Ishikawa (cell line): ENCODE data around the gene FAM107A.

ENCODE experiments used
- CEBPB ChIP-seq: IDR thresholded peaks from 2 replicates; pipeline ENCODE4 v1.6.1; 2012
- CREB1 ChIP-seq: IDR thresholded peaks from 2 replicates; pipeline ENCODE4 v1.6.1; 2012; ENCODE audit warnings: low read depth
- EGR1 ChIP-seq: IDR thresholded peaks from 2 replicates; pipeline ENCODE4 v1.6.1; 2012
- EP300 ChIP-seq: IDR thresholded peaks from 2 replicates; pipeline ENCODE4 v1.6.1; 2012; ENCODE audit warnings: borderline replicate concordance
- FOXM1 ChIP-seq: IDR thresholded peaks from 2 replicates; pipeline ENCODE4 v1.6.1; 2012; ENCODE audit warnings: low read depth, borderline replicate concordance
- MAX ChIP-seq: IDR thresholded peaks from 2 replicates; pipeline ENCODE4 v1.6.1; 2012
- NFIC ChIP-seq: IDR thresholded peaks from 2 replicates; pipeline ENCODE4 v1.6.1; 2012
- RAD21 ChIP-seq: IDR thresholded peaks from 2 replicates; pipeline ENCODE4 v1.6.1; 2012; ENCODE audit warnings: low read depth
- TAF1 ChIP-seq: IDR thresholded peaks from 2 replicates; pipeline ENCODE4 v1.6.1; 2012; ENCODE audit warnings: low read depth, mild to moderate bottlenecking
- TCF12 ChIP-seq: IDR thresholded peaks from 2 replicates; pipeline ENCODE4 v1.6.1; 2012; ENCODE audit warnings: low read depth
- TEAD4 ChIP-seq: IDR thresholded peaks from 2 replicates; pipeline ENCODE4 v1.6.1; 2012
- USF1 ChIP-seq: IDR thresholded peaks from 2 replicates; pipeline ENCODE4 v1.6.1; 2012
- YY1 ChIP-seq: IDR thresholded peaks from 2 replicates; pipeline ENCODE4 v1.6.1; 2012; ENCODE audit warnings: low read depth
- ZBTB7A ChIP-seq: IDR thresholded peaks from 2 replicates; pipeline ENCODE4 v1.6.1; 2012; ENCODE audit warnings: low read depth
- TF ChIP-seq, protein P1 (sequence below): IDR thresholded peaks from 2 replicates; pipeline ENCODE4 v1.6.1; 2012; ENCODE audit warnings: low read depth, mild to moderate bottlenecking

The FAM107A gene

DNA sequence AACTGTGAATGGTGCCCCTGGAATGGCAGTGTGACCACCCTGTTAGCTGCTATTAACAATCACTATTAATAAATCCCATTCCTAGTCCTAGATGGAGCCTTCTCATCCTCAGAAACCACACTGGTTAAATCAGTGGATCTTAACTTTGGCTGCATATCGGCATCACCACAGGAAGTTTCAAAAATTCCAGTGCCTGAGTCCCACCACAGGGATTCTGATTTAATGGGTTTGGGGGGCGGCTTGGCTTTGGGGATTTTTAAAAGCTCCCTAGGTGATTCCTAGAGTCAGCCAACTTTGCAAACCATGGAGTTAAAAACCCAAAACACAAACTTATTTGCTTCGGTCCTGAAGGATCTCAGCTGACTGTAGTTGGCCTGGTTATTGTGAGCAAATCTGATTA lies 3.1 kb downstream of the FAM107A start:
- TF ChIP-seq EGR1 (no peak), YY1 (no peak), TEAD4 (no peak), FOXM1 (no peak), ZBTB7A (no peak), USF1 (no peak), MAX (no peak), EP300 (no peak), RAD21 (no peak), CREB1 (no peak), TCF12 (no peak), TAF1 (no peak), NFIC (no peak)
- TF ChIP-seq, protein P1, sequence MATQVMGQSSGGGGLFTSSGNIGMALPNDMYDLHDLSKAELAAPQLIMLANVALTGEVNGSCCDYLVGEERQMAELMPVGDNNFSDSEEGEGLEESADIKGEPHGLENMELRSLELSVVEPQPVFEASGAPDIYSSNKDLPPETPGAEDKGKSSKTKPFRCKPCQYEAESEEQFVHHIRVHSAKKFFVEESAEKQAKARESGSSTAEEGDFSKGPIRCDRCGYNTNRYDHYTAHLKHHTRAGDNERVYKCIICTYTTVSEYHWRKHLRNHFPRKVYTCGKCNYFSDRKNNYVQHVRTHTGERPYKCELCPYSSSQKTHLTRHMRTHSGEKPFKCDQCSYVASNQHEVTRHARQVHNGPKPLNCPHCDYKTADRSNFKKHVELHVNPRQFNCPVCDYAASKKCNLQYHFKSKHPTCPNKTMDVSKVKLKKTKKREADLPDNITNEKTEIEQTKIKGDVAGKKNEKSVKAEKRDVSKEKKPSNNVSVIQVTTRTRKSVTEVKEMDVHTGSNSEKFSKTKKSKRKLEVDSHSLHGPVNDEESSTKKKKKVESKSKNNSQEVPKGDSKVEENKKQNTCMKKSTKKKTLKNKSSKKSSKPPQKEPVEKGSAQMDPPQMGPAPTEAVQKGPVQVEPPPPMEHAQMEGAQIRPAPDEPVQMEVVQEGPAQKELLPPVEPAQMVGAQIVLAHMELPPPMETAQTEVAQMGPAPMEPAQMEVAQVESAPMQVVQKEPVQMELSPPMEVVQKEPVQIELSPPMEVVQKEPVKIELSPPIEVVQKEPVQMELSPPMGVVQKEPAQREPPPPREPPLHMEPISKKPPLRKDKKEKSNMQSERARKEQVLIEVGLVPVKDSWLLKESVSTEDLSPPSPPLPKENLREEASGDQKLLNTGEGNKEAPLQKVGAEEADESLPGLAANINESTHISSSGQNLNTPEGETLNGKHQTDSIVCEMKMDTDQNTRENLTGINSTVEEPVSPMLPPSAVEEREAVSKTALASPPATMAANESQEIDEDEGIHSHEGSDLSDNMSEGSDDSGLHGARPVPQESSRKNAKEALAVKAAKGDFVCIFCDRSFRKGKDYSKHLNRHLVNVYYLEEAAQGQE = no peak

- TF ChIP-seq TAF1 (no peak), FOXM1 (no peak), EP300 (no peak), USF1 (no peak), TEAD4 (no peak), ZBTB7A (no peak), EGR1 (no peak)
Measured at GRCh38 chr3:58573640-58574039, 3.6 kb downstream of the FAM107A start.

GRCh38 chr3:58572634-58573230 lies 4.5 kb downstream of the FAM107A start:
- TF ChIP-seq FOXM1 = no peak
- TF ChIP-seq YY1 = no peak
- TF ChIP-seq ZBTB7A = no peak
- TF ChIP-seq EP300 = no peak
- no peak for TF ChIP-seq USF1
- TF ChIP-seq, protein P1 = no peak
- TF ChIP-seq TAF1 = no peak
- no peak for TF ChIP-seq MAX
- TF ChIP-seq CEBPB = no peak
- no peak for TF ChIP-seq TEAD4
- TF ChIP-seq RAD21 = no peak
- no peak for TF ChIP-seq TCF12
- TF ChIP-seq NFIC = no peak
- no peak for TF ChIP-seq CREB1
- TF ChIP-seq EGR1 = no peak

DNA sequence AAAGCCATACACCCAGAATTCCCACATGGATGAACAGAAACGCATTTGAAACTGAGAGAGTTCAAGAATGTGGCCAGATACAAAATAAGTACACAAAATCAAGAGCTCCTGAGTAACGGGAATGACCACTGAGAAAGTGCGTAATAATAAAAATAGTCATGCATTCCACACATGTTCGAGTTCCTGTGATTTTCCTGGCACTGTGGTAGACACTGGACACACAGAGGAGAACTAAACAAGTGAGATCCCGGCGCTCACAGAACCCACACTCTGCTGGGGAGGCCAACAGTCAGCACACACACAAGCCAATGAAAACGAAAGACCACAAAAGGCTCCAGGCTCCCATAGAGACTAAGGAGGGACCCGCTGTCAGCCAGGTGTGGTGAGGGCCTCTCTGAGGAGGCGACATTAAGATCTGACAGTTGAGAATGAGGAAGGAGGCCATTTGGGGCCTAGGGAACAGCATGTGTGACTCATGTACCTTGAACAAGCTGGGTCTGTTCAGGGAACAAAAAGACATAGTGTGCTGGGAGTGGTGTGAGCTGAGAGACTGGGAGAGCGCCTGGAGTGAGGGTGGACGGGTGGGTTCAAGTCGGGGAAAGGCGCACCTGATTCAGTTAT lies 5.1 kb downstream of the FAM107A start:
- TF ChIP-seq TCF12 = no peak
- TF ChIP-seq USF1 = no peak
- no peak for TF ChIP-seq EP300
- no peak for TF ChIP-seq TAF1
- no peak for TF ChIP-seq FOXM1
- no peak for TF ChIP-seq CEBPB
- TF ChIP-seq YY1 = no peak
- TF ChIP-seq, protein P1 = no peak
- no peak for TF ChIP-seq NFIC
- no peak for TF ChIP-seq CREB1
- TF ChIP-seq EGR1 = no peak
- TF ChIP-seq MAX = no peak
- no peak for TF ChIP-seq ZBTB7A
- no peak for TF ChIP-seq TEAD4
- no peak for TF ChIP-seq RAD21
